GM19372 (cell line): ENCODE results near the gene ADISSP.
"Not testable (repeated sequence)": the region's sequence is repeated elsewhere in the genome, so short reads cannot be mapped to it uniquely, and the experiment has no call there.

Experiments used
- ATAC-seq: cut with Tn5 transposase; IDR thresholded peaks from one replicate; pipeline ENCODE4 v1.9.1; 2021; ENCODE audit warnings: mild to moderate bottlenecking, low read depth, moderate library complexity; ENCODE audit not compliant: unreplicated experiment

The ADISSP gene

GRCh38 chr20:3798373-3798768 is 30.8 kb upstream of the ADISSP start:
- ATAC-seq, result no peak

- ATAC-seq, result no peak
These were observed 30.2 kb upstream of the ADISSP start for GRCh38 chr20:3797592-3798372.

GRCh38 chr20:3797226-3797545 is 29.6 kb upstream of the ADISSP start:
- ATAC-seq, result no peak

DNA sequence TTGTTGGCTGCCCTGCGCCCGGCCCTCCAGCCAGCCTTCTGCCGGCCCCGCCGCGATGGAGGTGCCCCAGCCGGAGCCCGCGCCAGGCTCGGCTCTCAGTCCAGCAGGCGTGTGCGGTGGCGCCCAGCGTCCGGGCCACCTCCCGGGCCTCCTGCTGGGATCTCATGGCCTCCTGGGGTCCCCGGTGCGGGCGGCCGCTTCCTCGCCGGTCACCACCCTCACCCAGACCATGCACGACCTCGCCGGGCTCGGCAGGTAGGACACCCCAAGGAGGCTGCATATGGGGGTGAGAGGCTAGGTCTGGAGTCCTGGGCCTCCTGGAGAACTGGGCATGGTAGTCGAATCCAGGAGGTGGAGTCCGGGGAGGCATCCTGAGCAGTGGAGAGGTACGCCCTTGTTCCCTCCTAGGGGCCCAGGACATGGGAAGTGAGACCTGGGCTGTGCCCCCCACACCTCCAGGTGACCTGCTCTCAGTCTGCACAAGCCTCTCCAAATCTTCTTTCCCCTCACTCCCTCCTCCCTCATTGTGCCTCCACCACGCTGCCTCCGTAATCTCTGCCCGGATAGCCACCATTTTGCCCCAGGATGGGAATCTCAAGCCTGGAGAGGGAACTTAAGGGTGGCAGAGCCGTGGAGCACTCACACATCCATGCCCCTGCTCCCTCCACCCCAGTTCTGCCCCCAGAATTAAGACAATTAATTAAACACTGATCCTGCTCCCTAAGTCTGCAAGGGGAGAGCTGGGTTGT is 29.1 kb upstream of the ADISSP start:
- no peak for ATAC-seq

- ATAC-seq, result peak; percentile 71
These were observed 28.2 kb upstream of the ADISSP start, which contains the start of gene CDC25B for GRCh38 chr20:3795511-3796468. CDC25B (plus strand) TSS chr20:3796310; CDS start chr20:3796532, 222 bp downstream.

DNA sequence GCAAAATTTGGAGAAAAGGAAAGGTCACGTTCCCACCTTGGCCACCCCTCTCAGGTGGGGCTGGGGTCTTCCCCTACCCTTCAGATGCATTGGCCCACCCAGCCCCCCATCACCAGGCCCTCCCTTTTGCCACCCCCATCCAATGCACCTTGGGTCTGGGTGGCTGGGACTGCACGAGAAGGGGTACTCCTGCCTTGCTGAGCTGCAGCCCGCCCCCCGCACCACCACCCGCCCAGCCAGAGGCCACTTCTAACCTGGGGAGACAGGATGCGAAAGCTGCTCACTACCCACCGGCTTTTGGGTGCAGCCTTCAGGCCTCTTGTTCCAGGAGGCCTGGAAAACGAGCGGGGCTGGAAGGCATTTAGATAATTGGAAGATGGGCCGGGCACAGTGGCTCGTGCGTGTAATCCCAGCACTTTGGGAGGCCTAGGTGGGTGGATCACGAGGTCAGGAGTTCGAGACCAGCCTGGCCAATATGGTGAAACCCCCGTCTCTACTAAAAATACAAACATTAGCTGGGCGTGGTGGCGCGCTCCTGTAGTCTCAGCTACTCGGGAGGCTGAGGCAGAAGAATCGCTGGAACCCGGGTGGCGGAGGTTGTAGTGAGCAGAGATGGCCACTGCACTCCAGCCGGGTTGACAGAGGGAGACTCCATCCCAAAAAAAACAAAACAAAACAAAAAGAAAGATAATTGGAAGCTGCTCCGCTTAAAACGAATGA is 27.3 kb upstream of the ADISSP start:
- ATAC-seq, result no peak

DNA sequence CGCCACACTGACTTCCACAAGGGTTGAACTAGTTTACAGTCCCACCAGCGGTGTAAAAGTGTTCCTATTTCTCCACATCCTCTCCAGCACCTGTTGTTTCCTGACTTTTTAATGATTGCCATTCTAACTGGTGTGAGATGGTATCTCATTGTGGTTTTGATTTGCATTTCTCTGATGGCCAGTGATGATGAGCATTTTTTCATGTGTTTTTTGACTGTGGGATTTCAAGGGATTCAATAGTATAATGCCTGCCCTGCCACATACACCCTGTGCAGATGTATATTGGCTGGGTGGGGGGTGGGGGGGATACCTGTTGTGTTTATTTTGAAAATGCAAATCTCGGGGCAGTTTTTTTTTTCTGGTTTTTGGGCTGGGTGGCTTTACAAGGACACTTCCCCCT is 26.6 kb upstream of the ADISSP start:
- ATAC-seq, result not testable (repeated sequence)

DNA sequence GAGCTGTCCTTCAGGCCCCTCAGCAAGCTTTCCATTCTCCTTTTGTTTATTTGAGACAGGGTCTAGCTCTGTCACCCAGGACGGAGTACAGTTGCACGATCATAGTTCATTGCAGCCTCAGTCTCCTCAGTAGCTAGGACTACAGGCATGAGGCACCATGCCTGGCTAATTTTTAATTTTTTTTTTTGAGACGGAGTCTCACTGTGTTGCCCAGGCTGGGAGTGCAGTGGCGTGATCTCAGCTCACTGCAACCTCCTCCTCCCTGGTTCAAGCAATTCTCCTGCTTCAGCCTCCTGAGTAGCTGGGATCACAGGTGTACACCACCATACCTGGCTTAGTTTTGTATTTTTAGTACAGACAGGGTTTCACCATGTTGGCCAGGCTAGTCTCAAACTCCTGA is 21.6 kb upstream of the ADISSP start:
- not testable (repeated sequence) for ATAC-seq

GRCh38 chr20:3788685-3789155 is 21.2 kb upstream of the ADISSP start:
- ATAC-seq, result no peak

GRCh38 chr20:3787324-3788014 is 19.9 kb upstream of the ADISSP start:
- no peak for ATAC-seq

DNA sequence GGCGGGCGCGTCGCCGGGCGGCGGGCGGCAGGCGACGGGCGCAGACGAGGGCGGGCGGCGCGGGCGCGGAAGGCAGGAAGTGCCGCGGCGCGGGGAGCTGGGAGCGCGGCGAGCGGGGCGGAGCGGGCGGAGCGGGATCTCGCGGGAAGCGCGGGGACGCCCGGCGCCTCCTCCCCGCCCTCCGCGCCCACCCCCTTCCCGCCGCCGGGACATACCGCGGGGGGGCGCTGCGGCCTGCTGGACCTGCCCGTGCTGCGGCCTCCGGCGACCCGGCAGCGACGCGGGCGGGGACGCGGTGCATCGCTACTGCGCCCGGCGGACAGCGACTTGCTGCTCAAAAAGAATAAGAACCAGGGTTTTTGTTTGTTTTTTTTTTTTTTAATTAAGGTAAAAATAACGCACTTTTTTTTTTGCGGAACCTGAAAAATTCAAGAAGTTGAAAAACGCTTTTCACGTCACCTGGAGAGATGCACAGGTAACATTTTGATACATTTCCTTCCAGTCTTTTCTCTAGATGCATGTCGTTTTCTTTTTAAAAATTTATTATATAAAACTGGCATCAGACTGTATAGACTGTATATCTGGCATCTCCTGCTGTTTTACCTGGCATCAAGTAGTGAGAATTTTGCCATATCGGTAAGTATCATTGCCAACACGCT is 19.2 kb upstream of the ADISSP start, which contains the start of gene CENPB:
Gene CENPB, minus strand, starts transcription at position 76 of the 659 bp plus-strand sequence. CDS start 257 bp downstream, outside the sequence.
- peak; percentile 79 for ATAC-seq

- ATAC-seq, result peak; percentile 33
These were observed 18.6 kb upstream of the ADISSP start for GRCh38 chr20:3786126-3786484.

- no peak for ATAC-seq
These were observed 17.9 kb upstream of the ADISSP start for GRCh38 chr20:3785240-3786125.

DNA sequence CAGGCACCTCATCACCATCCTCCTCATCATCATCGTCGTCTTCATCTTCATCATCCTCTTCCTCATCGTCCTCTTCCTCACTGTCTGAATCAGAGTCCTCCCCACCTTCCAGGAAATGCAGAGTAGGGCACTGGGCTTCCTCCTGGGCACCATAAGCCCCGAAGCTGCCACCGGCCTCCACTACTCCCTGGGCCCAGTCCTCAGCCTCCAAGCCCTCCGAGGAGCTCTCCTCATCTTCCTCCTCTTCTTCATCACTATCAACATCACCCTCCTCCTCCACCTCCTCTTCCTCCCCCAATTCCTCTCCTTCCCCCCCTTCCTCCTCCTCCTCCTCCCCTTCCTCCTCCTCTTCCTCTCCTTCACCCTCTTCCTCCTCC is 17.3 kb upstream of the ADISSP start:
- ATAC-seq, result no peak

DNA sequence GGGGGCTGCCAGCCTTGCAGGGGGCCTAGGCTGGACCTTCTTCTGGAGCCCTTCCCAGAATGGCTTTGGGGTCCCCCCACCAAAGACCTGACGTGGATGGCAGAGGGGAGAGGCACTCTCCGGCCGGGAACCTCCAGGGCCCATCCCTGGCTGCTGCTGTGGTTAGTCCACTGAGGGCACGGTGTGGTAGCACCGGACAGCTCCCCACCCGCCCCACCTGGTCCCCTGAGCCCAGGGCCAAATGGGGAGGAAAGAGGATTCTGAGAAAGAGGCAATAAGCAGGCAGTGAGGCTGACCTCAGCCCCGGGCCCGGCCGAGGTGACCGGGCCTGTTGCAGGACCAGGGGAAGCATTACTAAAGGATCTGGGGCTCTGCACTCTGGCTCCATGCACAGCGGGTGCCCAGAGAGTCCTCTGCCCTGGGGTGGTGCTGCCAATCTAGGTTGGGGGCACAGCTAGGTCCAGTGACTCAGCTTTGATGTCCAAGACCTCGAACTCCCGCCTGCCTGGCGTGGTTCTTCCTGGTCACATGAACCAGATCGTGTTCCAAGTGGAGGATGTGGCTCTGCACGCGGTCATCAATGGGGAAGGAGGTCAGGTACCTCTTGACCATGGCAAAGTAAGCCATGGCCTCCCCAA is 16.8 kb upstream of the ADISSP start:
- no peak for ATAC-seq

DNA sequence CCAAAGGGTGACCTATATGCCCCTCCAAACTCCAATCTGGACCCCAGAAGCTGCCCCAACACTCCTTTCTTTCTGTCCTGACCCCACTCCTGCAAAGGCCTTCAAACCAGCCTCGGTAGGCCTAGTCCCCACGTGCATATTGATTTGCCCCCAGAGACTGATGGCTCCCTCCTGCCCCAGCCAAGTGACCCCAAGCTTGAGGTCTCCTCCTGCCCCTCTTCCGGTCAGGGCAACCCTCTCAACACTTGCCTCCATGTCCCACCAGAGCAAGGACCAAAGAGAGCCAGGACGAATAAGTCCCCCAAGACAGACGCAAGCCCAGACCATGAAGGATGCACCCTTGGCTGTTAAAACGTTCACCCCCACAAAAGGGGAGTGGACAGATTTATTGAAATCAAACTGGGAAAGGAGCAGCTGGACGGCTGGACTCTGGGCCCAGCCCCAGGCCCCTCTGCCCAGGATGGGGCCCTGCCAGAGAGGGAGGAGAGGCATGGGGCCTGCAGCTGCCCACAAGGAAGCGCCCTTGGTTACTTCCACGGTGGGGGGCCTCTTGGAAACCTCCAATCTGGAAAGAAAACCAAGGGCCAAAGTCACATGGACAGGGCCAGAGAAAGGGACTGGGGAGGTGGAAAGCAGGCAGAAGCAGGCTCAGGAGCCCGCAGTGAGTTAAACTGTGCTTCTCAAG is 16.1 kb upstream of the ADISSP start:
- no peak for ATAC-seq

DNA sequence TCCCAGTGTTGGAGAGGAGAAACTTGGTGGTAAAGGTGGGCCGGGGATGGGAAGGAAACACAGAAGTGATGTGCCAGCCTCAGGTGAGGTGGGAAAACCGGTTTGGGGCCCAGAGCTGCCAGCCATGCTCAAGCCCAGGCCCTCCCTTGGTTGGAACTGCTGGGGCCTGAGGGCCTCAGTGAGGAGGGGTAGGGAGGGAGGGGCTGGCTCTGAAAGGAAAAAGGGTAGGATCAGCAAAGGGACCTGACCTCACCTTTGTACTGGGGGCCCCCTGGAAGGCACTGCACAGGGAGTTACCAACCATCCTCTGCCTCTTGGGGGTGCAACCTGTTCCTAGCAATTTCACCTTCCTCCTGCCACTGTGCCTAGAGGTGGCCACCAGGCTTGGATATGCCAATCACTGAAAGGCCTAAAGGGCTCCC is 15.5 kb upstream of the ADISSP start:
- no peak for ATAC-seq
